ENCODE results near the gene LGALS3BP. TPM values are rescaled to one million over a fixed set of nuclear protein-coding genes. Genes with fewer than 3 reads are reported as not detected.

LGALS3BP gene
- total and polyA plus RNA-seq, 2 of the 13 experiments (the other 11 are each of a cell fraction or from before 2014, with no cell fraction given) = 137 to 332 TPM

DNA sequence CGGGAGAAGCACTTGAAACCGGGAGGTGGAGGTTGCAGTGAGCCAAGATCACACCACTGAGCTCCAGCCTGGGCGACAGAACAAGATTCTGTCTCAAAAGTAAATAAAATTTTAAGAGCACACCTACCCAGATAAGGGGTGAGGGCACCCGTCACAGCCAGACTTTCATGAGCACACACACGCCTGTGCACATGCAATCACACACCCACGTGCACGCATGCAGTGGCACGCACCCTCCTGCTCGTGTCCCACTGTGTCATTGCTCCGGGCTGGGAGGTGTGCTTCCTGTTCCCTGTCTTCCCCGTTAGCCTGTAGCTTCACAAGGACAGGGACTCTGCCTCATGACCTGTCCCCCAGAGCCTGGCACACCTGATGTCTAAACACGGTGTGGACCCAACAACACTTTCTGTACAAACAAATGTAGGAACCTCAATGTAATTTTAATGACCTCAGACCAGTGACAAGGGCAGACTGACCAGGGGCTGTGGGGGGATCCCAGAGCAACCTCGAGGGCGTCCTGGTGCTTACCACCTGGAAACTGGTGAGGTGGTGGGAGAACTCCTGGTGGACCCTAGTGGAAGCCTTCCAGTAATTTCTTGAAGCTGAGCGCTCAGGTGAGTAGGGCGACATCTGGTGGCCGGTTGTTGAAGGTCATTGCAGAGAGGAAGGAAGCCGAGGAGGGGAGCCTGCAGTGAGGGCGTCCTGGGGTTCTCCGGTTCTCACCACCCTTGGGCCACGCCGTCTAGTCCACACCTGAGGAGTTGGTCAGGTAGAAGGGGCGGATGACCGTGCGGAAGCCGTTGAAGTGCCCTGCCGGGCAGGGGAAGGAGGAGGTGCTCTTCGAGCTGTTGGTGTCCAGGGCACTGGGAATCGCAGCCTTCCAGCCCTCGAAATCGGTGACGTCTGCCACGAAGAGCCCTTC, 8.6 kb downstream of the LGALS3BP start (continued):
- TF ChIP-seq, protein P1, sequence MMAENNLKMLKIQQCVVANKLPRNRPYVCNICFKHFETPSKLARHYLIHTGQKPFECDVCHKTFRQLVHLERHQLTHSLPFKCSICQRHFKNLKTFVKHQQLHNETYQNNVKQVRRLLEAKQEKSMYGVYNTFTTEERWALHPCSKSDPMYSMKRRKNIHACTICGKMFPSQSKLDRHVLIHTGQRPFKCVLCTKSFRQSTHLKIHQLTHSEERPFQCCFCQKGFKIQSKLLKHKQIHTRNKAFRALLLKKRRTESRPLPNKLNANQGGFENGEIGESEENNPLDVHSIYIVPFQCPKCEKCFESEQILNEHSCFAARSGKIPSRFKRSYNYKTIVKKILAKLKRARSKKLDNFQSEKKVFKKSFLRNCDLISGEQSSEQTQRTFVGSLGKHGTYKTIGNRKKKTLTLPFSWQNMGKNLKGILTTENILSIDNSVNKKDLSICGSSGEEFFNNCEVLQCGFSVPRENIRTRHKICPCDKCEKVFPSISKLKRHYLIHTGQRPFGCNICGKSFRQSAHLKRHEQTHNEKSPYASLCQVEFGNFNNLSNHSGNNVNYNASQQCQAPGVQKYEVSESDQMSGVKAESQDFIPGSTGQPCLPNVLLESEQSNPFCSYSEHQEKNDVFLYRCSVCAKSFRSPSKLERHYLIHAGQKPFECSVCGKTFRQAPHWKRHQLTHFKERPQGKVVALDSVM (CRISPR knock-in tag; IDR thresholded peaks at IDR 0.05) = no peak
- TF ChIP-seq, protein P2, sequence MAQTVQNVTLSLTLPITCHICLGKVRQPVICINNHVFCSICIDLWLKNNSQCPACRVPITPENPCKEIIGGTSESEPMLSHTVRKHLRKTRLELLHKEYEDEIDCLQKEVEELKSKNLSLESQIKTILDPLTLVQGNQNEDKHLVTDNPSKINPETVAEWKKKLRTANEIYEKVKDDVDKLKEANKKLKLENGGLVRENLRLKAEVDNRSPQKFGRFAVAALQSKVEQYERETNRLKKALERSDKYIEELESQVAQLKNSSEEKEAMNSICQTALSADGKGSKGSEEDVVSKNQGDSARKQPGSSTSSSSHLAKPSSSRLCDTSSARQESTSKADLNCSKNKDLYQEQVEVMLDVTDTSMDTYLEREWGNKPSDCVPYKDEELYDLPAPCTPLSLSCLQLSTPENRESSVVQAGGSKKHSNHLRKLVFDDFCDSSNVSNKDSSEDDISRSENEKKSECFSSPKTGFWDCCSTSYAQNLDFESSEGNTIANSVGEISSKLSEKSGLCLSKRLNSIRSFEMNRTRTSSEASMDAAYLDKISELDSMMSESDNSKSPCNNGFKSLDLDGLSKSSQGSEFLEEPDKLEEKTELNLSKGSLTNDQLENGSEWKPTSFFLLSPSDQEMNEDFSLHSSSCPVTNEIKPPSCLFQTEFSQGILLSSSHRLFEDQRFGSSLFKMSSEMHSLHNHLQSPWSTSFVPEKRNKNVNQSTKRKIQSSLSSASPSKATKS (CRISPR knock-in tag; IDR thresholded peaks at IDR 0.05) = no peak
- TF ChIP-seq, protein P3, sequence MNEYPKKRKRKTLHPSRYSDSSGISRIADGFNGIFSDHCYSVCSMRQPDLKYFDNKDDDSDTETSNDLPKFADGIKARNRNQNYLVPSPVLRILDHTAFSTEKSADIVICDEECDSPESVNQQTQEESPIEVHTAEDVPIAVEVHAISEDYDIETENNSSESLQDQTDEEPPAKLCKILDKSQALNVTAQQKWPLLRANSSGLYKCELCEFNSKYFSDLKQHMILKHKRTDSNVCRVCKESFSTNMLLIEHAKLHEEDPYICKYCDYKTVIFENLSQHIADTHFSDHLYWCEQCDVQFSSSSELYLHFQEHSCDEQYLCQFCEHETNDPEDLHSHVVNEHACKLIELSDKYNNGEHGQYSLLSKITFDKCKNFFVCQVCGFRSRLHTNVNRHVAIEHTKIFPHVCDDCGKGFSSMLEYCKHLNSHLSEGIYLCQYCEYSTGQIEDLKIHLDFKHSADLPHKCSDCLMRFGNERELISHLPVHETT (CRISPR knock-in tag; conservative IDR thresholded peaks at IDR 0.05) = peak; percentile 63; the same call in 1 of the 2 replicates
- 0 out of 2 replicates have a peak, but pooled peaks have one; percentile 8 for TF ChIP-seq ZNF605 (CRISPR knock-in tag; IDR thresholded peaks at IDR 0.05)
- TF ChIP-seq ZNF205 (CRISPR knock-in tag; IDR thresholded peaks at IDR 0.05) = 0 out of 2 replicates have a peak, but pooled peaks have one; percentile 57
- TF ChIP-seq ZNF614 (CRISPR knock-in tag; IDR thresholded peaks at IDR 0.05; ENCODE audit: borderline replicate concordance) = 0 out of 2 replicates have a peak, but pooled peaks have one; percentile 38
- TF ChIP-seq SMYD3 (CRISPR knock-in tag; IDR thresholded peaks at IDR 0.05) = no peak
- TF ChIP-seq, protein P4, sequence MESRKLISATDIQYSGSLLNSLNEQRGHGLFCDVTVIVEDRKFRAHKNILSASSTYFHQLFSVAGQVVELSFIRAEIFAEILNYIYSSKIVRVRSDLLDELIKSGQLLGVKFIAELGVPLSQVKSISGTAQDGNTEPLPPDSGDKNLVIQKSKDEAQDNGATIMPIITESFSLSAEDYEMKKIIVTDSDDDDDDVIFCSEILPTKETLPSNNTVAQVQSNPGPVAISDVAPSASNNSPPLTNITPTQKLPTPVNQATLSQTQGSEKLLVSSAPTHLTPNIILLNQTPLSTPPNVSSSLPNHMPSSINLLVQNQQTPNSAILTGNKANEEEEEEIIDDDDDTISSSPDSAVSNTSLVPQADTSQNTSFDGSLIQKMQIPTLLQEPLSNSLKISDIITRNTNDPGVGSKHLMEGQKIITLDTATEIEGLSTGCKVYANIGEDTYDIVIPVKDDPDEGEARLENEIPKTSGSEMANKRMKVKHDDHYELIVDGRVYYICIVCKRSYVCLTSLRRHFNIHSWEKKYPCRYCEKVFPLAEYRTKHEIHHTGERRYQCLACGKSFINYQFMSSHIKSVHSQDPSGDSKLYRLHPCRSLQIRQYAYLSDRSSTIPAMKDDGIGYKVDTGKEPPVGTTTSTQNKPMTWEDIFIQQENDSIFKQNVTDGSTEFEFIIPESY (CRISPR knock-in tag; IDR thresholded peaks at IDR 0.05) = 0 out of 2 replicates have a peak, but pooled peaks have one; percentile 30
- 0 out of 2 replicates have a peak, but pooled peaks have one; percentile 8 for TF ChIP-seq NFKB2 (CRISPR knock-in tag; IDR thresholded peaks at IDR 0.05; ENCODE audit: borderline replicate concordance)
- TF ChIP-seq, protein P5, sequence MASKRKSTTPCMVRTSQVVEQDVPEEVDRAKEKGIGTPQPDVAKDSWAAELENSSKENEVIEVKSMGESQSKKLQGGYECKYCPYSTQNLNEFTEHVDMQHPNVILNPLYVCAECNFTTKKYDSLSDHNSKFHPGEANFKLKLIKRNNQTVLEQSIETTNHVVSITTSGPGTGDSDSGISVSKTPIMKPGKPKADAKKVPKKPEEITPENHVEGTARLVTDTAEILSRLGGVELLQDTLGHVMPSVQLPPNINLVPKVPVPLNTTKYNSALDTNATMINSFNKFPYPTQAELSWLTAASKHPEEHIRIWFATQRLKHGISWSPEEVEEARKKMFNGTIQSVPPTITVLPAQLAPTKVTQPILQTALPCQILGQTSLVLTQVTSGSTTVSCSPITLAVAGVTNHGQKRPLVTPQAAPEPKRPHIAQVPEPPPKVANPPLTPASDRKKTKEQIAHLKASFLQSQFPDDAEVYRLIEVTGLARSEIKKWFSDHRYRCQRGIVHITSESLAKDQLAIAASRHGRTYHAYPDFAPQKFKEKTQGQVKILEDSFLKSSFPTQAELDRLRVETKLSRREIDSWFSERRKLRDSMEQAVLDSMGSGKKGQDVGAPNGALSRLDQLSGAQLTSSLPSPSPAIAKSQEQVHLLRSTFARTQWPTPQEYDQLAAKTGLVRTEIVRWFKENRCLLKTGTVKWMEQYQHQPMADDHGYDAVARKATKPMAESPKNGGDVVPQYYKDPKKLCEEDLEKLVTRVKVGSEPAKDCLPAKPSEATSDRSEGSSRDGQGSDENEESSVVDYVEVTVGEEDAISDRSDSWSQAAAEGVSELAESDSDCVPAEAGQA (IDR thresholded peaks at IDR 0.05; ENCODE audit: low read depth) = no peak
- TF ChIP-seq, protein P5 (CRISPR knock-in tag; IDR thresholded peaks at IDR 0.05; ENCODE audit: borderline replicate concordance) = no peak
- peak; percentile 91 for TF ChIP-seq STAG1 (CRISPR knock-in tag; IDR thresholded peaks at IDR 0.05)
- TF ChIP-seq SP1 (IDR thresholded peaks at IDR 0.05) = no peak
- peak; percentile 36 for TF ChIP-seq SP1 (CRISPR knock-in tag; IDR thresholded peaks at IDR 0.05)

All from HepG2 (cell line).